PC-3 (cell line): Measurements from ENCODE around the gene NEGR1. TPM values are rescaled to one million over a fixed set of nuclear protein-coding genes. Genes with fewer than 3 reads are reported as not detected.

ENCODE experiments used
- ATAC-seq: fragments of 200-7000 bp; cut with Tn5 transposase; 2 replicates; pipeline ENCODE4 v1.9.1; 2020; ENCODE audit warnings: mild to moderate bottlenecking, moderate library complexity
- BruUV-seq: library from RNA; stranded (reverse); fragments of 400-500 nt; replicated peaks from 2 replicates; lab custom pipeline; 2021; lab: Mats Ljungman, UMichigan
- CTCF ChIA-PET: fragments of 300-600 bp; sonication (Branson Sonifier 250); formaldehyde crosslinking; loops from one replicate; lab custom pipeline; 2022; ENCODE audit warnings: antibody characterized with exemption; lab: Charles Lee
- POLR2A ChIA-PET: fragments of 300-600 bp; sonication (Branson Sonifier 250); formaldehyde crosslinking; loops from one replicate; lab custom pipeline; 2022; ENCODE audit warnings: antibody characterized with exemption; ENCODE audit not compliant: unreplicated experiment; lab: Charles Lee
- DNase-seq: peaks from one replicate; pipeline ENCODE4 v3.0.0-alpha.2; 2015
- H2AFZ ChIP-seq: fragments of 300-600 bp; sonication (generic); 2 replicates; pipeline ENCODE4 v1.6.0; 2016; ENCODE audit warnings: antibody characterized with exemption, low read length
- H3F3A ChIP-seq: fragments of 300-600 bp; sonication (generic); one replicate; pipeline ENCODE4 v1.6.0; 2017; ENCODE audit warnings: antibody characterized with exemption, low read length, control low read depth, mild to moderate bottlenecking; ENCODE audit not compliant: unreplicated experiment
- H3K27ac ChIP-seq: fragments of 300-600 bp; sonication (generic); 2 replicates; pipeline ENCODE4 v1.5.1; 2016; ENCODE audit warnings: mild to moderate bottlenecking, low read length
- H3K27me3 ChIP-seq: fragments of 300-600 bp; sonication (generic); 2 replicates; pipeline ENCODE4 v1.6.1; 2016; ENCODE audit warnings: low read length, mixed read lengths
- H3K36me3 ChIP-seq: fragments of 300-600 bp; sonication (generic); 2 replicates; pipeline ENCODE4 v1.6.1; 2016; ENCODE audit warnings: low read depth, mixed run types, low read length, mixed read lengths
- H3K4me1 ChIP-seq: fragments of 300-600 bp; sonication (generic); 2 replicates; pipeline ENCODE4 v1.5.1; 2016; ENCODE audit warnings: low read length; ENCODE audit not compliant: insufficient read depth
- H3K4me2 ChIP-seq: fragments of 300-600 bp; sonication (generic); 2 replicates; pipeline ENCODE4 v1.6.0; 2016; ENCODE audit warnings: low read length
- H3K4me3 ChIP-seq: fragments of 300-600 bp; sonication (generic); 2 replicates; pipeline ENCODE4 v1.5.1; 2016; ENCODE audit warnings: mild to moderate bottlenecking, low read length, mixed read lengths
- H3K79me2 ChIP-seq: fragments of 300-600 bp; sonication (generic); 2 replicates; pipeline ENCODE4 v1.6.1; 2017; ENCODE audit warnings: low read length, mixed read lengths
- H3K9ac ChIP-seq: fragments of 300-600 bp; sonication (generic); 2 replicates; pipeline ENCODE4 v1.6.0; 2016; ENCODE audit warnings: mild to moderate bottlenecking, low read length
- H3K9me2 ChIP-seq: fragments of 300-600 bp; sonication (generic); replicated peaks from 2 replicates; pipeline ENCODE4 v1.6.1; 2016; ENCODE audit warnings: mixed run types, low read length, mixed read lengths
- H3K9me3 ChIP-seq: fragments of 300-600 bp; sonication (generic); 2 replicates; pipeline ENCODE4 v1.6.1; 2016; ENCODE audit warnings: low read length, mixed read lengths
- H4K20me1 ChIP-seq: fragments of 300-600 bp; sonication (generic); 2 replicates; pipeline ENCODE4 v1.6.1; 2016; ENCODE audit warnings: low read length, mixed read lengths
- EZH2 ChIP-seq: fragments of 300-600 bp; sonication (generic); IDR thresholded peaks from one replicate; pipeline ENCODE4 v1.6.1; 2017; ENCODE audit warnings: antibody characterized with exemption, mild to moderate bottlenecking, low read length; ENCODE audit not compliant: unreplicated experiment
- EZH2phosphoT487 ChIP-seq: fragments of 300-600 bp; sonication (generic); IDR thresholded peaks from 2 replicates; pipeline ENCODE4 v1.6.1; 2018; ENCODE audit warnings: mild to moderate bottlenecking, antibody characterized with exemption, low read length, borderline replicate concordance
- intact Hi-C: fragments of 100-400 bp; cut with micrococcal nuclease; formaldehyde crosslinking; loops from 2 replicates; pipeline ENCODE4 v1.9.0; 2023
- total RNA-seq: library from RNA; depleted of rRNA; stranded (reverse); fragments of >200 nt; gene quantifications from 2 replicates; pipeline ENCODE4 v1.2.3, GENCODE V29; 2014
- TF ChIP-seq, protein P1 (sequence below): fragments of 300-600 bp; sonication (generic); conservative IDR thresholded peaks from 2 replicates; pipeline ENCODE4 v1.5.1; 2017; ENCODE audit warnings: antibody characterized with exemption, low read depth, mild to moderate bottlenecking, low read length

Gene NEGR1
- total RNA-seq, 1 experiment from 2014 or later, result 3.4 TPM

DNA sequence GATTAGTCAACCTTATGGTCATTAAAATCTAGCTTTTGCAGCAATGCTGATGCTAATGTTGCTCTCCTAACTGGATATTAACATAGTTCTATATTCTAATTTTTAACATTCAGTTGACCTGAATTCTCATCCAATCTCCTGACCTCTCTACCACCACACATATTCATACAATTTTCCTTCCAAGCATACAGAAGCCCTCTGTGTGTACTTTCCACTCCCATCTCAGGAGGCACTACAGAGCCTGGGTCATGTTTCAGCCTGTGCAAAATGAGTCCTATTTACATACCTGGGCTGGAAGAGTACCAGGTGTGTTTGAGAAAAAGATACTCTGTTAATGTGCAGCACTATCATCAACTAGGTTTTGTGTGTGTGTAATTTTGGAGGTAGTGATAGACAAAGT is 486.3 kb downstream of the NEGR1 start:
- no peak overlapping the region for H3K9ac ChIP-seq
- no peaks in the 10 kb centered on the region for H3K36me3 ChIP-seq
- no peaks in the 10 kb centered on the region for H3K4me1 ChIP-seq
- H3K9me3 ChIP-seq, result no peaks in the 10 kb centered on the region
- H3K27me3 ChIP-seq, result no peaks in the 10 kb centered on the region
- BruUV-seq, result no TSS peak
- no peak for TF ChIP-seq EZH2phosphoT487
- TF ChIP-seq, protein P1, sequence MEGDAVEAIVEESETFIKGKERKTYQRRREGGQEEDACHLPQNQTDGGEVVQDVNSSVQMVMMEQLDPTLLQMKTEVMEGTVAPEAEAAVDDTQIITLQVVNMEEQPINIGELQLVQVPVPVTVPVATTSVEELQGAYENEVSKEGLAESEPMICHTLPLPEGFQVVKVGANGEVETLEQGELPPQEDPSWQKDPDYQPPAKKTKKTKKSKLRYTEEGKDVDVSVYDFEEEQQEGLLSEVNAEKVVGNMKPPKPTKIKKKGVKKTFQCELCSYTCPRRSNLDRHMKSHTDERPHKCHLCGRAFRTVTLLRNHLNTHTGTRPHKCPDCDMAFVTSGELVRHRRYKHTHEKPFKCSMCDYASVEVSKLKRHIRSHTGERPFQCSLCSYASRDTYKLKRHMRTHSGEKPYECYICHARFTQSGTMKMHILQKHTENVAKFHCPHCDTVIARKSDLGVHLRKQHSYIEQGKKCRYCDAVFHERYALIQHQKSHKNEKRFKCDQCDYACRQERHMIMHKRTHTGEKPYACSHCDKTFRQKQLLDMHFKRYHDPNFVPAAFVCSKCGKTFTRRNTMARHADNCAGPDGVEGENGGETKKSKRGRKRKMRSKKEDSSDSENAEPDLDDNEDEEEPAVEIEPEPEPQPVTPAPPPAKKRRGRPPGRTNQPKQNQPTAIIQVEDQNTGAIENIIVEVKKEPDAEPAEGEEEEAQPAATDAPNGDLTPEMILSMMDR, result no peak; the same call in 1 of the 2 replicates
- no peak for TF ChIP-seq EZH2
- no peaks in the 10 kb centered on the region for H3F3A ChIP-seq
- no peak overlapping the region for H3K4me2 ChIP-seq
- no peaks in the 10 kb centered on the region for H4K20me1 ChIP-seq
- no peak overlapping the region for H2AFZ ChIP-seq
- ChIA-PET CTCF (no interaction called here), POLR2A (no interaction called here)
- H3K27ac ChIP-seq, result no peak overlapping the region
- intact Hi-C loops, result no loop called here
- ATAC-seq (peak; percentile 55; the same call in 1 of the 2 replicates), DNase-seq (peak; percentile 22)
- no peak overlapping the region for H3K4me3 ChIP-seq
- H3K9me2 ChIP-seq, result no peaks in the 10 kb centered on the region
- no peaks in the 10 kb centered on the region for H3K79me2 ChIP-seq

- BruUV-seq, result no TSS peak
These were observed 490.1 kb downstream of the NEGR1 start for GRCh38 chr1:71792264-71792663.

GRCh38 chr1:71788113-71788512 is 494.2 kb downstream of the NEGR1 start:
- H3K27ac ChIP-seq, result no peak overlapping the region
- no peaks in the 10 kb centered on the region for H4K20me1 ChIP-seq
- H3K9me3 ChIP-seq, result no peaks in the 10 kb centered on the region
- no peak overlapping the region for H3K9ac ChIP-seq
- intact Hi-C loops, result no loop called here
- TF ChIP-seq EZH2phosphoT487, result no peak
- no peak overlapping the region for H3K4me3 ChIP-seq
- no peak overlapping the region for H3K4me2 ChIP-seq
- H3K9me2 ChIP-seq, result no peaks in the 10 kb centered on the region
- H3F3A ChIP-seq, result no peaks in the 10 kb centered on the region
- no peaks in the 10 kb centered on the region for H3K4me1 ChIP-seq
- no peaks in the 10 kb centered on the region for H3K27me3 ChIP-seq
- CTCF ChIA-PET, result no interaction called here
- H2AFZ ChIP-seq, result no peak overlapping the region
- no peaks in the 10 kb centered on the region for H3K36me3 ChIP-seq
- ATAC-seq, result no peak
- POLR2A ChIA-PET, result no interaction called here
- no peak for DNase-seq
- H3K79me2 ChIP-seq, result no peaks in the 10 kb centered on the region
- no TSS peak for BruUV-seq

More at GRCh38 chr1:71792264-71792663, 490.1 kb downstream of the NEGR1 start:
- Histone ChIP-seq H3F3A (no peaks in the 10 kb centered on the region), H3K79me2 (no peaks in the 10 kb centered on the region), H3K4me2 (no peak overlapping the region), H3K27me3 (no peaks in the 10 kb centered on the region), H3K9me2 (no peaks in the 10 kb centered on the region), H3K9me3 (no peaks in the 10 kb centered on the region), H3K9ac (no peak overlapping the region), H3K4me3 (no peak overlapping the region), H3K36me3 (no peaks in the 10 kb centered on the region), H4K20me1 (no peaks in the 10 kb centered on the region), H3K27ac (no peak overlapping the region), H3K4me1 (no peaks in the 10 kb centered on the region), H2AFZ (no peak overlapping the region)
- DNase-seq, result no peak
- ChIA-PET CTCF (no interaction called here), POLR2A (no interaction called here)
- TF ChIP-seq, protein P1, result no peak
- no peak for TF ChIP-seq EZH2phosphoT487
- no peak for TF ChIP-seq EZH2
- intact Hi-C loops, result no loop called here
- no peak for ATAC-seq
